BJ (cell line): ENCODE results near the gene PWP1. TPM values are rescaled to one million over a fixed set of nuclear protein-coding genes. Genes with fewer than 3 reads are reported as not detected.

Experiments
- CTCF ChIA-PET: fragments of 350-600 bp; formaldehyde crosslinking; extraction: SDS; loops from one replicate; lab custom pipeline; 2021; ENCODE audit warnings: antibody characterized with exemption, inconsistent platforms; lab: Yijun Ruan, JAX
- POLR2A ChIA-PET: fragments of 300-600 bp; sonication (Branson Sonifier 250); formaldehyde crosslinking; extraction: SDS; loops from one replicate; lab custom pipeline; 2021; ENCODE audit warnings: antibody characterized with exemption; lab: Charles Lee
- DNase-seq: peaks from one replicate; pipeline ENCODE4 v3.0.0-alpha.2; 2011; ENCODE audit warnings: low read depth
- H3K27me3 ChIP-seq: 2 replicates; pipeline ENCODE4 v1.6.0; 2011; ENCODE audit warnings: low read length; ENCODE audit not compliant: control insufficient read depth, insufficient read depth
- H3K36me3 ChIP-seq: 2 replicates; pipeline ENCODE4 v1.5.1; 2011; ENCODE audit warnings: low read length; ENCODE audit not compliant: control insufficient read depth, insufficient read depth
- H3K4me3 ChIP-seq: 2 replicates; pipeline ENCODE4 v1.5.1; 2011; ENCODE audit warnings: low read depth, mild to moderate bottlenecking, control low read depth, low read length
- polyA plus RNA-seq: library from polyadenylated mRNA; depleted of rRNA; stranded (reverse); fragments of >200 nt; gene quantifications from 2 replicates; pipeline ENCODE4 v1.2.3, GENCODE V29; 2011
- TF ChIP-seq, protein P1 (sequence below): IDR thresholded peaks from 2 replicates; pipeline ENCODE4 v1.5.1; 2011; ENCODE audit warnings: low read depth, mild to moderate bottlenecking, control low read depth, inconsistent platforms, low read length, moderate library complexity; ENCODE audit not compliant: insufficient read depth

PWP1 gene
- polyA plus RNA-seq, 1 experiment = 53.4 TPM

DNA sequence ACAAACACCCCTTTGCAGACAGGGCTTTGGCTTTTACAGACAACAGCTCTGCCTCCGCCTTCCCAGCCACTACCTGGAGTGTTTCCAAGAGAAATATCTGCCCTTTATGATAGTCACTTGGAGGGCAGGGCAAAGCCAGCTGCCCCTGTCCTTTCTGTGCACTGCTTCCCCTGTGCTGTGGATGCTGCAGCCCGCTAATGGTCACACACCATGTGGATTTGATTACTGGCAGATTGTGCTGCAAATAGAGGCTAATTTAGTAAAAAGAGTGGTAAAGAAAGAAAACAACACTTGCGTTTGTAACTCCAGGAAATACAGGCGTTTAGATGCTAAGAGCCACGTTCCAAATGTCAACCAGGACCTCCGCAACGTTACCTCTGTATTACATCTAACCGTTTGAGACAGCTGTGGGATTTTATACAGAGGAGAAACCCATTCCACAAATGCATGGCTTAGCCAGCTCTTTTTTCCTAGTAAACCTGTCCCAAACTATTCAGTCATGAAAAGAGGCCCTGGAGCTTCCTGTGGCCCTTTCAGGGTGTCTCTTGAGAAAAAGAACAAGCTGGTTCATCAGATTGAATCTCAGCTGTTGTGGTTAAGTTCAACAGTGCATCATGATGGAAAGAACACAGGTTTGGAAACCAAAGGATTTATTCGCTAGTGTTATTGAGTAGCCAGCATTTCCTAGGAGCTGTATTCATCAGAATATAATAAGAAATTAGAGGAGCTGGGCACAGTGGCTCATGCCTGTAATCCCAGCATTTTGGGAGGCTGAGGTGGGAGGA is 30.1 kb upstream of the PWP1 start:
- ChIA-PET CTCF (interaction anchor here (0.9 to 1.2 kb wide), 2 partner anchors 8 to 15 kb away, joined by 3 to 5 read pairs; no protein-coding TSS in a partner anchor), POLR2A (no interaction called here)
- H3K4me3 ChIP-seq = no peak overlapping the region

DNA sequence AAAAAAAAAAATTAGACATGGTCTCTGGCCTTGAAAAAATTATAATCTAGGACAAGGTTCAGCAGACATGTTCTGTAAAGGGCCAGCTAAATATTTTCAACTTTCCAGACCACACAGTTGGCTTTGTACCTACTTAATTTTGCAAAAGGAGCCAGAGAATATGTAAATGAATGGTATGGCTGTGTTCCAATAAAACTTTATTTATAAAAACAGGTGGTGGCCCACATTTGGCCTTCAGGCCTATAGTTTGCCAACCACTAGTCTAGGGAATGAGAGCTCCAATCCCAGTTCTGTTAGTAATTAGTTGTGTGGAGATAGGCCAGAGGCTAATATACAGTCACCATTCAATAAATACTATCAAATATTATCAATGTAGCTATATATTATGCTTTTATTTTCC is 29.3 kb upstream of the PWP1 start:
- CTCF ChIA-PET = interaction anchor here (0.9 to 1.2 kb wide), 3 partner anchors 9 to 22 kb away, joined by 3 to 5 read pairs (median 3); no protein-coding TSS in a partner anchor
- Histone ChIP-seq H3K27me3 (no peaks in the 10 kb centered on the region), H3K4me3 (no peak overlapping the region), H3K36me3 (no peaks in the 10 kb centered on the region)
- no peak for DNase-seq
- POLR2A ChIA-PET = no interaction called here
- TF ChIP-seq, protein P1, sequence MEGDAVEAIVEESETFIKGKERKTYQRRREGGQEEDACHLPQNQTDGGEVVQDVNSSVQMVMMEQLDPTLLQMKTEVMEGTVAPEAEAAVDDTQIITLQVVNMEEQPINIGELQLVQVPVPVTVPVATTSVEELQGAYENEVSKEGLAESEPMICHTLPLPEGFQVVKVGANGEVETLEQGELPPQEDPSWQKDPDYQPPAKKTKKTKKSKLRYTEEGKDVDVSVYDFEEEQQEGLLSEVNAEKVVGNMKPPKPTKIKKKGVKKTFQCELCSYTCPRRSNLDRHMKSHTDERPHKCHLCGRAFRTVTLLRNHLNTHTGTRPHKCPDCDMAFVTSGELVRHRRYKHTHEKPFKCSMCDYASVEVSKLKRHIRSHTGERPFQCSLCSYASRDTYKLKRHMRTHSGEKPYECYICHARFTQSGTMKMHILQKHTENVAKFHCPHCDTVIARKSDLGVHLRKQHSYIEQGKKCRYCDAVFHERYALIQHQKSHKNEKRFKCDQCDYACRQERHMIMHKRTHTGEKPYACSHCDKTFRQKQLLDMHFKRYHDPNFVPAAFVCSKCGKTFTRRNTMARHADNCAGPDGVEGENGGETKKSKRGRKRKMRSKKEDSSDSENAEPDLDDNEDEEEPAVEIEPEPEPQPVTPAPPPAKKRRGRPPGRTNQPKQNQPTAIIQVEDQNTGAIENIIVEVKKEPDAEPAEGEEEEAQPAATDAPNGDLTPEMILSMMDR = no peak

More for the DNA sequence above, 30.1 kb upstream of the PWP1 start:
- no peaks in the 10 kb centered on the region for H3K27me3 ChIP-seq
- TF ChIP-seq, protein P1 = no peak
- DNase-seq = peak; percentile 3
- no peaks in the 10 kb centered on the region for H3K36me3 ChIP-seq

DNA sequence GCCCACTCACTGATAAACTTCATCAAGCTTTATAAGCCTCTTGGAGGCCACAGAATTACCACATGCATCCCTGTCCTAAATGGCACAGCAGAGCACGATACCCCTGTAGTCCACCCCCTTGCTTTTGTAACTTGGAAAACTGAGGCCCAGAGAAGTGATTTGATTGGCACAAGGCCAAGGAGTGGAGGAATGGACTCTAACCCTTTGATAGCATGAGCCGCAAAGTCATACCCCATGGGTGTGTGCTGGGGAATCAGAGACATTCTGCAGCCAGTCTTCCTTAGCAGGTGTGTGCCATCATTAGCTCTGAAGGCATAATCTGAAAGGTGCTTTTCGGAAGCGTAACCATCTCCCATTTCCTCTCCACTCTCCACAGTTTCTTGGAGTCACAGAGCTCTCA is 28.5 kb upstream of the PWP1 start:
- Histone ChIP-seq H3K27me3 (no peaks in the 10 kb centered on the region), H3K36me3 (no peaks in the 10 kb centered on the region), H3K4me3 (no peak overlapping the region)
- CTCF ChIA-PET = interaction anchor here (0.9 kb wide), 1 partner anchor 21 kb away, joined by 3 read pairs; no protein-coding TSS in a partner anchor
- TF ChIP-seq, protein P1 = no peak
- POLR2A ChIA-PET = no interaction called here
- no peak for DNase-seq

DNA sequence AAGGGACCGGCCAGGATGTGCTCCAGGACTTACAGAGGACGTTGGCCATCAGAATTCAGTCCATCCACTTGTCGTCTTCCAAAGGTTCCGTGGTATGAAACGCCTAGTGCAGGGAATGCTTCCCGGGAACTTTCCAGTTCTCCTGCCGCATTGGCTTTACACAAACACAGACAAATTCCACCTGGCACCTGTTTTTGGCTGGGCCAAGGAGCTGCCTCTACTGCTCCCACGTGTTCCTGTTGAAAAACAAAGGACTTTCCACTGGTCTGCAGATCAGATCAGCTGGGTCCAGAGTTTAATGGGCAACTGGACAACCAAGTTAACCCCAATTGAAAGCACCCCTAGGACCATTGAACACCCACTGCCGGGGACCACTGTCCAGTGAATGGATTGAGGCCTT is 28.0 kb upstream of the PWP1 start:
- Histone ChIP-seq H3K36me3 (no peaks in the 10 kb centered on the region), H3K27me3 (no peaks in the 10 kb centered on the region), H3K4me3 (no peak overlapping the region)
- no peak for DNase-seq
- ChIA-PET POLR2A (no interaction called here), CTCF (interaction anchor here (1.2 kb wide), 1 partner anchor 23 kb away, joined by 3 read pairs; no protein-coding TSS in a partner anchor)
- TF ChIP-seq, protein P1 = no peak

DNA sequence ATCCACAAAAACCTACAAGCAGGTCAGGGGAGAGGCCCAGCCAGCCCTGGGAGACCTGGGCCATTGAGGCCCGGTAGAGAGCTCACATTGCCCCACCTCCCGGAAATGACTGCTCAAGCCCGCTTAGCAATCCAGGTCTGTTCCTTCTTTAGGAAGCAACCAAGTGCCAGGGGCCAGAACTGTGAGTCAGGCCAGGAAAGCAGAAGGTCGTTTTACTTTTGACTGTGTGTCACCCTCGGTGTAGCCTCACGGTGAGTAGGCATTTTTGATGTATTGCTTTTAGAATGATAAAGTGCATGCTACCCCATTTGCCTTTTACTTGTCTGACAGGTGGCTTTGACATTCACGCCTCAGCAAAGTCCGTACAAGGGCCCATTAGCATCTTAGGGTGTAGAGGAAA is 25.4 kb upstream of the PWP1 start:
- Histone ChIP-seq H3K4me3 (no peak overlapping the region), H3K36me3 (no peaks in the 10 kb centered on the region), H3K27me3 (no peaks in the 10 kb centered on the region)
- CTCF ChIA-PET = no interaction called here
- TF ChIP-seq, protein P1 = no peak
- DNase-seq = no peak
- POLR2A ChIA-PET = no interaction called here
